GM10266 (cell line): ENCODE measurements around the gene NEK4.

Experiments
- DNase-seq: peaks from one replicate; pipeline ENCODE4 v3.0.0; 2012; ENCODE audit errors: extremely low spot score
- TF ChIP-seq, protein P1 (sequence below): IDR thresholded peaks from 2 replicates; pipeline ENCODE4 v1.5.1; 2012; ENCODE audit warnings: mild to moderate bottlenecking, low read depth; ENCODE audit not compliant: control insufficient read depth, insufficient read depth; ENCODE audit errors: missing control alignments

NEK4 gene

GRCh38 chr3:52770496-52771333 lies at the start of gene NEK4:
NEK4 (minus strand) TSS chr3:52770940; CDS start chr3:52770746, 194 bp downstream.
- TF ChIP-seq, protein P1, sequence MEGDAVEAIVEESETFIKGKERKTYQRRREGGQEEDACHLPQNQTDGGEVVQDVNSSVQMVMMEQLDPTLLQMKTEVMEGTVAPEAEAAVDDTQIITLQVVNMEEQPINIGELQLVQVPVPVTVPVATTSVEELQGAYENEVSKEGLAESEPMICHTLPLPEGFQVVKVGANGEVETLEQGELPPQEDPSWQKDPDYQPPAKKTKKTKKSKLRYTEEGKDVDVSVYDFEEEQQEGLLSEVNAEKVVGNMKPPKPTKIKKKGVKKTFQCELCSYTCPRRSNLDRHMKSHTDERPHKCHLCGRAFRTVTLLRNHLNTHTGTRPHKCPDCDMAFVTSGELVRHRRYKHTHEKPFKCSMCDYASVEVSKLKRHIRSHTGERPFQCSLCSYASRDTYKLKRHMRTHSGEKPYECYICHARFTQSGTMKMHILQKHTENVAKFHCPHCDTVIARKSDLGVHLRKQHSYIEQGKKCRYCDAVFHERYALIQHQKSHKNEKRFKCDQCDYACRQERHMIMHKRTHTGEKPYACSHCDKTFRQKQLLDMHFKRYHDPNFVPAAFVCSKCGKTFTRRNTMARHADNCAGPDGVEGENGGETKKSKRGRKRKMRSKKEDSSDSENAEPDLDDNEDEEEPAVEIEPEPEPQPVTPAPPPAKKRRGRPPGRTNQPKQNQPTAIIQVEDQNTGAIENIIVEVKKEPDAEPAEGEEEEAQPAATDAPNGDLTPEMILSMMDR = no peak
- peak; percentile 92 for DNase-seq

DNA sequence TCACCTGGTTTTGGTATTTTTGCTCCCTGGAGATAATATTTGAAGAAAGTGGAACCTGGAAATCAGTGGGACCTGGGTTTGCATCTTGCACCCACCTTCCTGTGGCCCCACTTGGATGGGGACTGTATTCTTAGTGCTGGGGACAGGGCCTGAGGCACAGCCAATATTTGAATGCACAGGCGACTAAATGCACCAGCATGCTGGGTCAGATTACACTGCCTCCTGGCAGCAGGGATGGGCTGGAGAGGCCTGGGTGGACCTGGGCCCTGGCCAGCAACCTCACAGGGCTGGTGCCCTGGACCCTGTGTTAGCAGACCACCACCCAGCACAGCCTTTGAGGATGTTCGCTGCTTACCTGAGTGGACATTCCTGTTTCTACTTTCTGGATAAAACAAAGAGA lies 49.2 kb upstream of the NEK4 start:
- no peak for DNase-seq
- TF ChIP-seq, protein P1 = no peak

DNA sequence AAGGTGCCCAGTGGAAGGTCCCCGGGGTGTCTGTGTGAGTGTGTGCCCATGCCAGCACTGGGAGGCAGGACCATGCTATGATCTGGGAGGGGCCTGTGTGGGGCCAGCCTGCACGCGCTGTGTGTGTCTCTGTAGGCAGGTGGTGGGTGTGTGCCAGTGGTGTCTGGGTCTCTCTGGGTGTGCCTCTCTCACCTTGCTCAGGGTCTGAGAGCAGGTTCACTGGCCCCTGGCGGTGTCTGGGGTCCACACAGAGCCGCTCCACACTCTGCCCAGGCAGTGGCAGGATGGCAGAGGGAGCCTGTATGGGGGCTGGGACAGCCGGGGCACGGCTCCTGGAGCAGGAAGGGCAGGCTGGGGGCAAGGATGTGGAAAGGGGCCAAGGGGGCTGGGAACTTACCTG lies 47.1 kb upstream of the NEK4 start:
- TF ChIP-seq, protein P1 = no peak
- no peak for DNase-seq

DNA sequence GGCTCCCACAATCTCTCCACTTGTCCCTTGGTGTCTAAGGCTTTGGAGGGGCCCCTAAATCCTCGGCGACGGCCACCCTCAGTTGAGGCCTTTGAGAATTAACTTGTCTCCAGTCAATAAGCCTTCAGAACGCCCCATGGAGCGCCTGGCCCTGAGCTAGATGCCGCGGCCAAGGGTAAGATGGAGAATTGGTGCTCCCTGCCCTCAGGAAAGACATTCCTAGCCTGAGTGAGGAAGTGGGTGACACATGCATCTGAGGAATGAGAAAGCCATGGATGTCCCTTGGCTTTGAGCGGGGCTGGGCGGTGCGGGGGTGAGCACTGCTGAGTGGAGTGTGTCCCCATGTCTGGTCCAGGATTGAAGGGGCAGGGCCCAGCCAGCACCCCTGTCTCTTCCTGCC lies 46.5 kb upstream of the NEK4 start:
- no peak for DNase-seq
- TF ChIP-seq, protein P1 = no peak

- DNase-seq = no peak
Observed at GRCh38 chr3:52816654-52817053, 45.9 kb upstream of the NEK4 start.

GRCh38 chr3:52816199-52816598 lies 45.5 kb upstream of the NEK4 start:
- TF ChIP-seq, protein P1 = no peak
- no peak for DNase-seq

More at GRCh38 chr3:52816654-52817053, 45.9 kb upstream of the NEK4 start:
- TF ChIP-seq, protein P1 = no peak

DNA sequence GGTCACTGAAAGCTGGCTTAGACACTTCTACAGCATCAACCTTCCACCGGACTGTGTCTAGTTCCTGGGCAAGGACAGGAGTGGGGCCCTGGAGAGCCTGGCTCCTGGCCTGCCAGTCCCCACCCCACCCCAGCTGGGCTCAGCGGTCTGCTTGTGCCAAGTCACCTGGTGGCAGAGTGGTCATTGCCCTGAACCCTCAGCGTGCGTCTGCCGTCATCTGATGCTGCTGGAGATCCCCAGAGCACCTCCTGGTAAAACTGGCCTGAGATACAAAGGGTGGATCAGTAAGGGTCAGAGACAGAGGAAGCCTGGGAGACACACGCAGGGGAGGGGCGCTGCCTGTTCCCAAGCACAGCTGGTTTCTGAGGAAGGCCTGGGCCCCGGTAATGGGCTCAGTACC lies 43.1 kb upstream of the NEK4 start:
- DNase-seq = no peak
- TF ChIP-seq, protein P1 = no peak
